Activated T-helper 1 cell treated with anti-CD3 and anti-CD28 coated beads, Interleukin-2, amount 50 U/mL, for 16 hours (primary cell): ENCODE results near the gene RPSA.
"Not testable (repeated sequence)": the region's sequence is repeated elsewhere in the genome, so short reads cannot be mapped to it uniquely, and the experiment has no call there.

Experiments
- DNase-seq, 2 donors: peaks; one replicate each; pipeline ENCODE4 v3.0.0-alpha.2; 2020; ENCODE audit warnings: low read depth in 1 of 2, low spot score in 1 of 2

Gene RPSA

DNA sequence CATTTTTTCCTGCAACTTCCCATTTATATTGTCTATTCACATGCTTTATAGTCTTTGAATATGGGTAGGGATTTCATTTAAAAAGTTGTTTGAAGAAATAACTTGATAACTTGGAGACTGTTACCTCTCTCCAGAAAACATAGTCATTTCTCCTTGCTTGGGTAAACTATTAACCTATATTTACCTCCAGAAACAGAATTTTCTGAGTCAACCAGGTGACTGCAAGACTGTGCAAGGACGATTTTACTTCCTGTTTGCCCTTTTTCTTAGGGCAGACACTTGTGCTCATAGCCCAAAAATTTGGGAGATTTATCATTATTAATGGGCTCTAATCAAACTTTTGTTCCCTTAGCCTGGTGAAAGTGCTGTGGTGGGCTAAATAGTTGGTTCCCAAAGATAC is 46.6 kb downstream of the RPSA start:
- no peak for DNase-seq

DNA sequence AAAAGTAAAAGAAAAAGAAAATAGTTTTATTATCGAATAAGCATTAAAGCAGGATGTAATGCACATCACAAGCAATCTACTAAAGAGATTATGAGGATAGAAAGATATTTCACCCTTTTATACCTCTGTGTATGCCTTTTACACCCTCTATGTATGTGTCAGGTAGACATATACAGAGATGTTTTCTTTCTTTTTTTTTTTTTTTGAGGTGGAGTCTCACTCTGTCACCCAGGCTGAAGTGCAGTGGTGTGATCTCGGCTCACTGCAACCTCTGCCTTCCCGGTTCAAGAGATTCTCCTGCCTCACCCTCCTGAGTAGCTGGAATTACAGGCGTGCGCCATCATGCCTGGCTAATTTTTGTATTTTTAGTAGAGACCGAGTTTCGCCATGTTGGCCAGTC is 47.4 kb downstream of the RPSA start:
- DNase-seq, result not testable (repeated sequence)

DNA sequence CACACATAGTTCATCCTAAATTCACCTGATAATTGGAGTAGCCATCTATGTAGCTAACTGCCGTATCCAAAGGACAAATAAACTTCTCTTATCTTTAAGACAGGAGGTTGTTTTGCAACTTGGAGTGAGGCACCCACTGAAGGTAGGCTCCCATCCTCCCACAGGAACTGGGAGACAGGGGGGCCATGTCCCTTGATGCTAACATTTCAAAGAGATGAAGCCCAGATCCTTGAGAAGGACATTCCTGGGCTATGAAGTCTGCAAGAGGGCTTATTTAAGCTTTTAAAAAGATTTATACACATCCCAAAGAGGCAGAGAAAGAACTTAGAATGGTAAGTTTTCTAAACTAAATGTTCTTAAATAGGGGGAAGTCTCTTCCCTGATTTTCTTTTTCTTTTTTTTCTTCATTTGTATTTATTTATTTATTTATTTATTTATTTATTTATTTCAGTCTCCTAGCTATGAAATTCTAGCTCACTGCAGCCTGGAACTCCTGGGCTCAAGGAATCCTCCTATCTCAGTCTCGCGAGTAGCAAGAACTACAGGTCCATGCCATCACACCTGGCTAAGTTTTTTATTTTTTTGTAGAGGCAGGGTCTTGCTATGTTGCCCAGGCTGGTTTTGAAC is 48.2 kb downstream of the RPSA start:
- no peak for DNase-seq

DNA sequence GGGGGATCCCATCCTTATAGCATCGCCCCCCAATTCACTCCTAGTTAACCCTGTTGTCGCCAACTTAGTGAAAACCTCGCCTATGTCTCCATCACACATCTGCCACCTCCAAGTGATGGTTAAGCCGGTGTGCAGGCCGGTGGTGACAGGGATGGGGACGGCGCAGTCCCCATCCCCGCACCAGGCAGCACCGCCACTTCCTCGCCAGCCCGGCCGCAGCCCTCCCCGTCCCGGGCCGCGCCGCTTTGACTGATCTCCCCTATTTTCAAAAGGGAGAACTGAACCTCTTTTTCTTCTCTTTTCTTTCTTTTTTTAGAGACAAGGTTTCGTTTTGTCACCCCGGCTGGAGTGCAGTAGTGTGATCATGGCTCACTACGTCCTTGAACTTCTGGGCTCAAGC is 49.6 kb downstream of the RPSA start:
- DNase-seq, result no peak

DNA sequence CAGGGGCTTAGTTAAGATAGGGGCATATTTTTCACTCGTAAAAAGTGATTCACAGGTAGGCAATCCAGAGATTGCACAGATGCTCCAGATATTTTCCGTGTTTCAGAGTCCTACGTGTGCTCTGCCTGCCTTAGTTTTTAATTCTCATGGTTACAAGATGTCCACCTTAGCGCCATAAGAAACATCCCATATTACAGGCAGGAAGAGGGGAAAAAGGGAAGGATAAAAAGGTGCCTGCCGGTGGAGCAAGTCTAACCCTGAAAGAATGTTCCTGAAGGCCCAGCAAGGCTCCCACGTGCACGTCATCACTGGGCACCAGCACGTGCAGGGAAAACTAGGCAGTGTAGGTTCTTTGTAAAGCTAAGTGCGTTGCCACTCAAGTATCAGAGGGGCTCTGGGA is 50.8 kb downstream of the RPSA start:
- DNase-seq, result no peak

DNA sequence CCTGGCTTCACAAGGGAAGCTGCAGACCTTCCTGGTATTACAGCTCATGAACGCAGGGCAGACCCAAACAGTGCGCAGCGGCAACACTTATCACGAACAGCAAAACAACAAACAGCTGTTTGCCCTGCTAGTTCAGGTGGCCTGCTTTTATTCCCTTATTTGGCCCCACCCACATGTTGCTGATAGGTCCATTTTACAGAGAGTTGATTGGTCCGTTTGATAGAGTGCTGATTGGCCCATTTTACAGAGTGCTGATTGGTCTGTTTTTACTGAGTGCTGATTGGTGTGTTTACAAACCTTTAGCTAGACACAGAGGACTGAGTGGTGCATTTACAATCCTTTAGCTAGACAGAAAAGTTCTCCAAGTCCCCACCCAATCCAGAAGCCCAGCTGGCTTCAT is 52.1 kb downstream of the RPSA start:
- not testable (repeated sequence) for DNase-seq

DNA sequence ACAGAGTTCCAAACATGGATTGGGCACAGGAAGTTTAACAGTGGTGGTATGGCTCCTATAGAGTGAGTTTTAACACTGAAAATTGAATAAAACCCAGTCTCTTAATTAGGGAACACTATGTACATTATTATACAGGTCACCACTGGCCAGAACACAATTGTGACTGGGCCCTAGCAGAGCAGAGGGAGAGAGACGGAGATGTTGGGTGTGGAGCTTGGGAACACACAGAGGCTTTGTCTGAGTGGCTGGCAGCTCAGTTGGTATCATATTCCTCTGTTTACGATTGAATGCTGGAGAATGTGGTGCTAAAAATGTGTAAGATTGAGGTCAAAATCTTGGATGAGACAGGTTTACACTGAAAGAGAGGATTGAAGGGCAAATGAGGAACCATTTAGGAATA is 54.2 kb downstream of the RPSA start:
- DNase-seq, result no peak
